K562 (cell line): ENCODE measurements around the gene BTBD2. TPM values are rescaled to one million over a fixed set of nuclear protein-coding genes. Genes with fewer than 3 reads are reported as not detected.

Source experiments
- CHD2 ChIP-seq: IDR thresholded peaks from 2 replicates; pipeline ENCODE4 v1.6.1; 2011; ENCODE audit warnings: low read depth, low read length
- CSDE1 ChIP-seq, 2 experiments: fragments of 450-650 bp; IDR thresholded peaks; 2 replicates each; pipeline ENCODE4 v1.6.1; 2016; ENCODE audit warnings: mild to moderate bottlenecking in 1 of 2
- E4F1 ChIP-seq: fragments of 250-450 bp; sonication (Bioruptor Pico); IDR thresholded peaks from 2 replicates; pipeline ENCODE4 v1.5.0; 2021; ENCODE audit warnings: mild to moderate bottlenecking, borderline replicate concordance
- HDAC1 ChIP-seq, 2 experiments: fragments of 450-650 bp; IDR thresholded peaks; 2 replicates each; pipeline ENCODE4 v1.6.1; 2016 to 2017; ENCODE audit warnings: inconsistent platforms in 1 of 2, mild to moderate bottlenecking in 1 of 2, moderate library complexity in 1 of 2
- HDAC3 ChIP-seq: fragments of 450-650 bp; IDR thresholded peaks from 2 replicates; pipeline ENCODE4 v1.6.1; 2018; ENCODE audit warnings: borderline replicate concordance, mild to moderate bottlenecking, moderate library complexity; ENCODE audit not compliant: partially characterized antibody
- KLF10 ChIP-seq: fragments of 250-450 bp; sonication (Bioruptor Pico); IDR thresholded peaks from 2 replicates; pipeline ENCODE4 v1.6.1; 2021; ENCODE audit warnings: matching md5 sums
- MCM2 ChIP-seq: fragments of 450-650 bp; IDR thresholded peaks from 2 replicates; pipeline ENCODE4 v1.6.1; 2017; ENCODE audit warnings: low read depth, mild to moderate bottlenecking
- MYBL2 ChIP-seq, 2 experiments: fragments of 450-650 bp in 1 of 2; sonication (generic) in 1 of 2; formaldehyde crosslinking in 1 of 2; IDR thresholded peaks; 2 replicates each; pipeline versions ENCODE4 v1.6.1 to v1.8.1; 2017 to 2022; ENCODE audit warnings: borderline replicate concordance in 1 of 2, inconsistent platforms in 1 of 2, low read depth in 1 of 2, mild to moderate bottlenecking in 1 of 2, missing genetic modification reagents in 1 of 2, moderate library complexity in 1 of 2
- MYNN ChIP-seq, 2 experiments: sonication (generic); formaldehyde crosslinking in 1 of 2; IDR thresholded peaks; 2 replicates each; pipeline versions ENCODE4 v1.5.0 to v1.6.1; 2016 to 2020; ENCODE audit warnings: antibody characterized with exemption in 1 of 2, missing genetic modification reagents in 1 of 2
- PHF21A ChIP-seq: fragments of 450-650 bp; IDR thresholded peaks from 2 replicates; pipeline ENCODE4 v1.6.1; 2017; ENCODE audit warnings: low read depth, borderline replicate concordance
- POLR2B ChIP-seq: fragments of 450-650 bp; IDR thresholded peaks from 2 replicates; pipeline ENCODE4 v1.6.1; 2018; ENCODE audit warnings: low read depth; ENCODE audit not compliant: partially characterized antibody
- U2AF2 ChIP-seq: fragments of 200-400 bp; formaldehyde crosslinking; optimal IDR thresholded peaks from 2 replicates; pipeline ENCODE3; 2017; ENCODE audit warnings: low read depth, mild to moderate bottlenecking, low read length
- ZZZ3 ChIP-seq: fragments of 450-650 bp; IDR thresholded peaks from 2 replicates; pipeline ENCODE4 v1.6.1; 2016; ENCODE audit warnings: antibody characterized with exemption, mild to moderate bottlenecking, moderate library complexity
- polyA plus RNA-seq, 8 experiments: library from polyadenylated mRNA; depleted of rRNA in 4 of 8; stranded (reverse) in 5 of 8; unstranded in 3 of 8; fragments of >200 nt; fragmentation: Nextera tagmentation in 2 of 8; fragmentation: Illumina TruSeq in 1 of 8; extraction: Ambion mirVana in 2 of 8; extraction: Trizol in 1 of 8; gene quantifications; 2 replicates each; pipeline versions ENCODE4 v1.2.1 to v1.2.3, GENCODE V29; 2011 to 2014; ENCODE audit warnings: inconsistent platforms in 1 of 8, missing spikeins in 1 of 8
- total RNA-seq, 7 experiments: library from RNA; depleted of rRNA in 6 of 7; stranded (reverse); fragments of >200 nt in 6 of 7; fragmentation: Illumina TruSeq in 2 of 7; extraction: Trizol in 2 of 7; gene quantifications; 2 replicates each; pipeline versions ENCODE4 v1.2.1 to v1.2.3, GENCODE V29; 2011 to 2021; ENCODE audit warnings: low replicate concordance in 1 of 7
- TF ChIP-seq, protein P1 (sequence below), 2 experiments: IDR thresholded peaks; 2 replicates each; pipeline ENCODE4 v1.6.1; 2012; ENCODE audit warnings: improper control_type of control experiment in 2 of 2, low read depth in 2 of 2, low read length in 2 of 2, borderline replicate concordance in 1 of 2
- TF ChIP-seq, protein P2 (sequence below), 2 experiments: fragments of 150-350 bp in 1 of 2; IDR thresholded peaks; 2 replicates each; pipeline ENCODE4 v1.6.1; 2012 to 2016; ENCODE audit warnings: low read depth in 2 of 2, low read length in 2 of 2, mild to moderate bottlenecking in 1 of 2, moderate library complexity in 1 of 2

BTBD2 gene
- total and polyA plus RNA-seq, 9 of the 15 experiments (the other 6 are each of a cell fraction or from before 2014, with no cell fraction given), result 0.10 to 15.6 (median 6.9) TPM

DNA sequence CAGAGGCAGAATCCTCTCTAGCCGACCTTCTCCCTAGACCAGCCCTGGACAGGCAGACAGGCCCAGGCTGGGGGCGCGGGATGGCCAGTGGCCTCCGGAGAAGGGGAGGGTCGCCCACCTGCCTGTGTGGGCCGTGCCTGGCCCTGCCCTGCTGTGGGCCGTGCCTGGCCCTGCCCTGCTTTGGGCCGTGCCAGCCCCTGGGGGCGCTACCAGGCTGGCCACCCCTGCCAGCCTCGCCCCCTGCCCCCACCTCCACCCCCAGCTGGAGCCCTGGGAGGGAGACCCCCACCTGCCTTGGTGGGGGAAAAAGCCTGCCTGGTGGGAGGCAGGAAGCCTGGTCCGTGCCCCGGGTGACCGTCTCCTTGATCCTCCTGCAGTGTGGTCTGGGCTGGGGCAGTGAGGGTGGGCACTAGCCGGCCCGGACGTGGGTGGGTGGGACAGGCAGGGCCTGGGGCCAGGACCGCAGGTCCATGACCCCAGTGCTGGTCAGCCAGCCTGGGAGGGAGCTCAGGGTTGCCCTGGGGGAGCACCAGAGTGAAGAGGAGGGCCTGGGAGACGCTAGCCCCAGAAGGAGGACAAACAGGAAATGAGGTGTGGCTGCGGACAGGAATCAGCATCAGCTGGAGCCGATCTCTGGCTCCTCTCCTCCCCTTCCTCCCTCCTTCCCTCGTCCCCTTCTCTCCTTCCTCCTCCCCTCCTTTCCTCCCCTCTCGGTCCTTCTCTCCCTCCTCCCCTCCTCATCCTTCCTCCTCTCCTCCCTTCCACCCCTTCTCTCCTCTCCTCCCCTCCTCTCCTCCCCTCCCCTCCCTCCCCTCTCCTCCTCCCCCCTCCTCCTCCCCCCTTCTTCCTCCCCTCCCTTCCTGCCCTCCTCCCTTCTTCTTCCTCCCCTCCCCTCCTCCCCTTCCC lies 40.7 kb upstream of the BTBD2 start (continued):
- TF ChIP-seq MYBL2 (IDR thresholded peaks at IDR 0.05; ENCODE audit: low read depth) (no peak), MYBL2 (CRISPR knock-in tag; IDR thresholded peaks at IDR 0.05; ENCODE audit: borderline replicate concordance) (no peak), CHD2 (no peak), PHF21A (no peak), HDAC1 (IDR thresholded peaks at IDR 0.05) (peak in 1 of 2 experiments; percentile 94; a peak in 2 of 4 replicates), ZZZ3 (no peak), POLR2B (peak; percentile 73), CSDE1 (IDR thresholded peaks at IDR 0.05) (no peak), HDAC3 (no peak), MYNN (IDR thresholded peaks at IDR 0.05) (0 out of 2 replicates have a peak, but pooled peaks have one; percentile 16), MYNN (CRISPR knock-in tag; IDR thresholded peaks at IDR 0.05) (no peak), E4F1 (CRISPR knock-in tag) (no peak), MCM2 (peak; percentile 94), KLF10 (no peak), U2AF2 (no peak)
- TF ChIP-seq, protein P1, sequence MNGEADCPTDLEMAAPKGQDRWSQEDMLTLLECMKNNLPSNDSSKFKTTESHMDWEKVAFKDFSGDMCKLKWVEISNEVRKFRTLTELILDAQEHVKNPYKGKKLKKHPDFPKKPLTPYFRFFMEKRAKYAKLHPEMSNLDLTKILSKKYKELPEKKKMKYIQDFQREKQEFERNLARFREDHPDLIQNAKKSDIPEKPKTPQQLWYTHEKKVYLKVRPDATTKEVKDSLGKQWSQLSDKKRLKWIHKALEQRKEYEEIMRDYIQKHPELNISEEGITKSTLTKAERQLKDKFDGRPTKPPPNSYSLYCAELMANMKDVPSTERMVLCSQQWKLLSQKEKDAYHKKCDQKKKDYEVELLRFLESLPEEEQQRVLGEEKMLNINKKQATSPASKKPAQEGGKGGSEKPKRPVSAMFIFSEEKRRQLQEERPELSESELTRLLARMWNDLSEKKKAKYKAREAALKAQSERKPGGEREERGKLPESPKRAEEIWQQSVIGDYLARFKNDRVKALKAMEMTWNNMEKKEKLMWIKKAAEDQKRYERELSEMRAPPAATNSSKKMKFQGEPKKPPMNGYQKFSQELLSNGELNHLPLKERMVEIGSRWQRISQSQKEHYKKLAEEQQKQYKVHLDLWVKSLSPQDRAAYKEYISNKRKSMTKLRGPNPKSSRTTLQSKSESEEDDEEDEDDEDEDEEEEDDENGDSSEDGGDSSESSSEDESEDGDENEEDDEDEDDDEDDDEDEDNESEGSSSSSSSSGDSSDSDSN (IDR thresholded peaks at IDR 0.05; ENCODE audit: borderline replicate concordance in 1 of 2, low read depth in 2 of 2, low read length in 2 of 2), result peak in 1 of 2 experiments; percentile 34; a peak in 1 of 4 replicates
- TF ChIP-seq, protein P2, sequence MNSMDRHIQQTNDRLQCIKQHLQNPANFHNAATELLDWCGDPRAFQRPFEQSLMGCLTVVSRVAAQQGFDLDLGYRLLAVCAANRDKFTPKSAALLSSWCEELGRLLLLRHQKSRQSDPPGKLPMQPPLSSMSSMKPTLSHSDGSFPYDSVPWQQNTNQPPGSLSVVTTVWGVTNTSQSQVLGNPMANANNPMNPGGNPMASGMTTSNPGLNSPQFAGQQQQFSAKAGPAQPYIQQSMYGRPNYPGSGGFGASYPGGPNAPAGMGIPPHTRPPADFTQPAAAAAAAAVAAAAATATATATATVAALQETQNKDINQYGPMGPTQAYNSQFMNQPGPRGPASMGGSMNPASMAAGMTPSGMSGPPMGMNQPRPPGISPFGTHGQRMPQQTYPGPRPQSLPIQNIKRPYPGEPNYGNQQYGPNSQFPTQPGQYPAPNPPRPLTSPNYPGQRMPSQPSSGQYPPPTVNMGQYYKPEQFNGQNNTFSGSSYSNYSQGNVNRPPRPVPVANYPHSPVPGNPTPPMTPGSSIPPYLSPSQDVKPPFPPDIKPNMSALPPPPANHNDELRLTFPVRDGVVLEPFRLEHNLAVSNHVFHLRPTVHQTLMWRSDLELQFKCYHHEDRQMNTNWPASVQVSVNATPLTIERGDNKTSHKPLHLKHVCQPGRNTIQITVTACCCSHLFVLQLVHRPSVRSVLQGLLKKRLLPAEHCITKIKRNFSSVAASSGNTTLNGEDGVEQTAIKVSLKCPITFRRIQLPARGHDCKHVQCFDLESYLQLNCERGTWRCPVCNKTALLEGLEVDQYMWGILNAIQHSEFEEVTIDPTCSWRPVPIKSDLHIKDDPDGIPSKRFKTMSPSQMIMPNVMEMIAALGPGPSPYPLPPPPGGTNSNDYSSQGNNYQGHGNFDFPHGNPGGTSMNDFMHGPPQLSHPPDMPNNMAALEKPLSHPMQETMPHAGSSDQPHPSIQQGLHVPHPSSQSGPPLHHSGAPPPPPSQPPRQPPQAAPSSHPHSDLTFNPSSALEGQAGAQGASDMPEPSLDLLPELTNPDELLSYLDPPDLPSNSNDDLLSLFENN (IDR thresholded peaks at IDR 0.05; ENCODE audit: low read depth in 2 of 2, low read length in 2 of 2), result peak in 1 of 2 experiments; percentile 26; a peak in 1 of 4 replicates
- TF ChIP-seq, all 486 proteins: peak for 118
